C4-2B (cell line): ENCODE data around the gene TICRR.

ENCODE experiments used
- CTCF ChIP-seq: fragments of 450-650 bp; conservative IDR thresholded peaks from 2 replicates; pipeline ENCODE4 v1.5.1; 2017; ENCODE audit warnings: mild to moderate bottlenecking
- ZFX ChIP-seq: fragments of 450-650 bp; IDR thresholded peaks from 2 replicates; pipeline ENCODE4 v1.6.1; 2017

- TF ChIP-seq CTCF, result no peak
- TF ChIP-seq ZFX, result no peak
Measured at GRCh38 chr15:89554247-89554646, 21.0 kb upstream of the TICRR start.
